Fibroblast of mammary gland (primary cell): ENCODE results near the gene SLC9A5.

Source experiments
- DNase-seq: peaks from one replicate; pipeline ENCODE4 v3.0.0-alpha.2; 2010; ENCODE audit warnings: low read depth
- H3K4me3 ChIP-seq: 2 replicates; pipeline ENCODE4 v1.5.1; 2011; ENCODE audit warnings: low read depth, mild to moderate bottlenecking, low read length, moderate library complexity; ENCODE audit not compliant: control insufficient read depth
- TF ChIP-seq, protein P1 (sequence below): conservative IDR thresholded peaks from 2 replicates; pipeline ENCODE4 v1.5.1; 2011; ENCODE audit warnings: low read depth, low read length, inconsistent platforms; ENCODE audit not compliant: control insufficient read depth, insufficient read depth

The SLC9A5 gene

DNA sequence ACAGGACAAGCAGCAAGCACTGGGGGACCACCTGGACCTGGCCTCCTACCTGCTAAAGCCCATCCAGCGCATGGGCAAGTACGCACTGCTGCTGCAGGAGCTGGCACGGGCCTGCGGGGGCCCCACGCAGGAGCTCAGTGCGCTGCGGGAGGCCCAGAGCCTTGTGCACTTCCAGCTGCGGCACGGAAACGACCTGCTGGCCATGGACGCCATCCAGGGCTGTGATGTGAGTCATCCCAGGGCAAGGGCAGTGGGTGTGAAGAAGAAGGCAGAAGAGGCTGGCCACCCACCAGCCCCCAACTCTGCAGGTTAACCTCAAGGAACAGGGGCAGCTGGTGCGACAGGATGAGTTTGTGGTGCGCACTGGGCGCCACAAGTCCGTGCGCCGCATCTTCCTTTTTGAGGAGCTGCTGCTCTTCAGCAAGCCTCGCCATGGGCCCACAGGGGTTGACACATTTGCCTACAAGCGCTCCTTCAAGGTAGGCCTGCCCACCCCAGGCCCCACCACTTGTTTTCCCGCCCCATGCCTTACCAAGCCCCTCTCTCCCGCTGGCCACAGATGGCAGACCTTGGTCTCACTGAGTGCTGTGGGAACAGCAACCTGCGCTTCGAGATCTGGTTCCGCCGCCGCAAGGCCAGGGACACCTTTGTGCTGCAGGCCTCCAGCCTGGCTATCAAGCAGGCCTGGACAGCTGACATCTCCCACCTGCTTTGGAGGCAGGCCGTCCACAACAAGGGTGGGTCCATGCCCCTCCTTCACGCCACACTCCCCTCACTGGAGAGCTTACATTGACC lies 37.9 kb downstream of the SLC9A5 start:
- H3K4me3 ChIP-seq = no peak overlapping the region
- TF ChIP-seq, protein P1, sequence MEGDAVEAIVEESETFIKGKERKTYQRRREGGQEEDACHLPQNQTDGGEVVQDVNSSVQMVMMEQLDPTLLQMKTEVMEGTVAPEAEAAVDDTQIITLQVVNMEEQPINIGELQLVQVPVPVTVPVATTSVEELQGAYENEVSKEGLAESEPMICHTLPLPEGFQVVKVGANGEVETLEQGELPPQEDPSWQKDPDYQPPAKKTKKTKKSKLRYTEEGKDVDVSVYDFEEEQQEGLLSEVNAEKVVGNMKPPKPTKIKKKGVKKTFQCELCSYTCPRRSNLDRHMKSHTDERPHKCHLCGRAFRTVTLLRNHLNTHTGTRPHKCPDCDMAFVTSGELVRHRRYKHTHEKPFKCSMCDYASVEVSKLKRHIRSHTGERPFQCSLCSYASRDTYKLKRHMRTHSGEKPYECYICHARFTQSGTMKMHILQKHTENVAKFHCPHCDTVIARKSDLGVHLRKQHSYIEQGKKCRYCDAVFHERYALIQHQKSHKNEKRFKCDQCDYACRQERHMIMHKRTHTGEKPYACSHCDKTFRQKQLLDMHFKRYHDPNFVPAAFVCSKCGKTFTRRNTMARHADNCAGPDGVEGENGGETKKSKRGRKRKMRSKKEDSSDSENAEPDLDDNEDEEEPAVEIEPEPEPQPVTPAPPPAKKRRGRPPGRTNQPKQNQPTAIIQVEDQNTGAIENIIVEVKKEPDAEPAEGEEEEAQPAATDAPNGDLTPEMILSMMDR = no peak
- DNase-seq = peak; percentile 28

DNA sequence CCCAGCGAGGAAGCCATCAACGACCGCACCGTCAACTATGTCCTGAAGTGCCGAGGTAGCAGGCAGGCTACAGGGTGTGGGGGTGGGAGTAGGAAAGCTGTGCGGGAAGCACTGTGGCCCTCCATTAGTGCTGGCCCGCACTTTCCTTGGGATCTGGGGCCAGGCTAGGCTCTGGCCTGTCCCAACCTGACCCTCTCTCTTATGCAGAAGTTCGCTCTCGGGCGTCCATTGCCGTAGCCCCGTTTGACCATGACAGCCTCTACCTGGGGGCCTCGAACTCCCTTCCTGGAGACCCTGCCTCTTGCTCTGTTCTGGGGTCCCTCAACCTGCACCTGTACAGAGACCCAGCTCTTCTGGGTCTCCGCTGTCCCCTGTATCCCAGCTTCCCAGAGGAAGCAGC lies 39.2 kb downstream of the SLC9A5 start:
- H3K4me3 ChIP-seq = no peak overlapping the region
- no peak for DNase-seq
- TF ChIP-seq, protein P1 = no peak

DNA sequence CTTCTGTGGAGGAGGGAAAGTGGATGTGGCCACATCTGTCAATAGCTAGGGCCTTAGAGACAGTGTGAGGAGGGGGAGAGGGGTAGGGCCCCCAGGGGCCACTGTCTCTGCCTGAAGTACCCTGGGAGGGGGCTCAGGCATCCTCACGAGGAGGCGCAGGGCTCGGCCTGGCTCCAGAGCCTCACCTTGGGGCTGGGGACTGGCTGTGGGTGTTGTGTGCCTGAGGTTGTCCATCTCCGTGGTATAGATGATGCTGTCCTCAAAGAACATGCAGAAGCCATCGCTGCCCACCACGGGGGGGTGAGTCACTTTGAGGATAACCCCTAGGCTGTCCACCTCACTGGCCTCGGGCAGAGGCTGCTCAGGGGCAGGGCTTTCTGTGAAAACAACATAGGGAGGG lies 42.7 kb downstream of the SLC9A5 start:
- H3K4me3 ChIP-seq = no peak overlapping the region
- no peak for DNase-seq
- TF ChIP-seq, protein P1 = no peak

DNA sequence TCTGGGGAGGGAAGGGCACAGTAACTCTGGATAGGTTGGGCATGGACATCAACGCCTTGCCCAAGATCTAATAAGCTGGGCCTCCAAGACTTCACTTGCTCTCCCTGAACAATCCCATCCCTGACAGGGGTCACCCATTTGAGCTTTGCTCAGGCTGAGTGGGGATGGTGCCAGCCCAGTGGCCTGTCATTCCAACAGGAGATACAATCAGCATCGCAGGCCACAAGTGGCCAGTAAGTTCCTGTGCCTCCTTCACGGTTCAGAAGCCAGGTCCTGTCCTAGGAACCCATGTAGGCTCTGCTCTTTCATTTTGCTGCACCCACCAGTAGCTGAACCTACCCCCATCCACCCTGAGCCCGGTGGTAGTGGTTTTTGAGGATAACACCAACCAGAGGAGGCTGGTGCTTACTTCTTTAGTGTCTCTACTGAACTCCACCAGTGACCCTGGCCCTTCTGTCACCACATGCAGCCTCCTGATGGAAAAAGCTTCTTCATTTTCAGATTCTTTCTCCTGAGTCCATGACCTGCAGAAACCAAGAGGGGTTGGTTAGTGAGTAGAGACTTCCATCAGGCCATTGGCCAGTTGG lies 45.5 kb downstream of the SLC9A5 start:
- DNase-seq = no peak

DNA sequence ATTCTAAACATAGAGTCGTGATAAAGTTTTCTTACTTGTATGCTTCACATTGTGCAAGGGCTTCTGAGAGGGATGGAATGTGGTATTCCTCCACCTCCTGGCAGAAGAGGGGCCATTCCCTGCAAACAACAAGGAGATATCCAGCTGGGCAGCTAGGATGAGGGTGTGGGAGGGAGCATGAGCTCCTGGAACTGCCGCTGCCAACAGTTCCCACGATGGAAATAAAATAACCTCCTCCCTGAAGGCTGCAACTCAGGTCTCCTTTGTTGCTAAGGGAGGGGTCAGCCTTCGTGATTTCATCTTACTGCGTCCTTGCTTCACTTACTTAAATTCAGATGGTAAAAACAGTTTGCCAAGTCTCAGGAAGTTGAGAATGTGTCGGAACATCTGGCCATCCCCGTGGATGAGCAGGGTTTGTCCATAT lies 46.2 kb downstream of the SLC9A5 start:
- TF ChIP-seq, protein P1 = peak; percentile 4
- H3K4me3 ChIP-seq = no peak overlapping the region
- peak; percentile 85 for DNase-seq

More for the DNA sequence above, 45.5 kb downstream of the SLC9A5 start:
- TF ChIP-seq, protein P1 = no peak
- no peak overlapping the region for H3K4me3 ChIP-seq

DNA sequence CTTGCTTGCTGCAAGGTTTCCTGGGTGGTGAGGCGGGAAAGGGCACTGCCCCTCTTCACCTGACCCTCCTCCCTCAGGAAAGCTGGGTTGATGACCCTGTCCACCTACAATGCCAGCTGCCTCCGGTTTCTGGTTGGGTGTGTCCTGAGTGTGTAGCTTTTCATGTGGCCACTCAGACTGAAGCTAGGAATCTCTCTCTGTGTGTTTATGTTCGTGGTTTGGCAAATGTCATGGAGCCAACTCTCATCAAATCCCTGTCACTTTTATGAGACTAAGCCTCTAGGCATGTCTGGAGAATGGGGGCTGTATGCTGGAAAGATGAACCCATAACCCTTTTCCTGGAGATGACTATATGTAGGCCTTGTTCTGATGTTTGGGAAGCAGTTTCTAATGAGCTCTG lies 47.6 kb downstream of the SLC9A5 start:
- H3K4me3 ChIP-seq = no peak overlapping the region
- TF ChIP-seq, protein P1 = no peak
- DNase-seq = peak; percentile 80
